Lower leg skin (tissue), 3 donors: ENCODE measurements around the gene LRFN5.

Source experiments
- CTCF ChIP-seq, 3 donors: fragments of 450-650 bp; IDR thresholded peaks; one replicate each; pipeline ENCODE4 v1.5.1; 2016; ENCODE audit warnings: antibody characterized with exemption in 3 of 3, mild to moderate bottlenecking in 3 of 3, moderate library complexity in 2 of 3
- POLR2A ChIP-seq, 2 donors: fragments of 450-650 bp; IDR thresholded peaks; one replicate each; pipeline ENCODE4 v1.6.1; 2016 to 2017; ENCODE audit warnings: antibody characterized with exemption in 2 of 2, mild to moderate bottlenecking in 1 of 2, moderate library complexity in 1 of 2

DNA sequence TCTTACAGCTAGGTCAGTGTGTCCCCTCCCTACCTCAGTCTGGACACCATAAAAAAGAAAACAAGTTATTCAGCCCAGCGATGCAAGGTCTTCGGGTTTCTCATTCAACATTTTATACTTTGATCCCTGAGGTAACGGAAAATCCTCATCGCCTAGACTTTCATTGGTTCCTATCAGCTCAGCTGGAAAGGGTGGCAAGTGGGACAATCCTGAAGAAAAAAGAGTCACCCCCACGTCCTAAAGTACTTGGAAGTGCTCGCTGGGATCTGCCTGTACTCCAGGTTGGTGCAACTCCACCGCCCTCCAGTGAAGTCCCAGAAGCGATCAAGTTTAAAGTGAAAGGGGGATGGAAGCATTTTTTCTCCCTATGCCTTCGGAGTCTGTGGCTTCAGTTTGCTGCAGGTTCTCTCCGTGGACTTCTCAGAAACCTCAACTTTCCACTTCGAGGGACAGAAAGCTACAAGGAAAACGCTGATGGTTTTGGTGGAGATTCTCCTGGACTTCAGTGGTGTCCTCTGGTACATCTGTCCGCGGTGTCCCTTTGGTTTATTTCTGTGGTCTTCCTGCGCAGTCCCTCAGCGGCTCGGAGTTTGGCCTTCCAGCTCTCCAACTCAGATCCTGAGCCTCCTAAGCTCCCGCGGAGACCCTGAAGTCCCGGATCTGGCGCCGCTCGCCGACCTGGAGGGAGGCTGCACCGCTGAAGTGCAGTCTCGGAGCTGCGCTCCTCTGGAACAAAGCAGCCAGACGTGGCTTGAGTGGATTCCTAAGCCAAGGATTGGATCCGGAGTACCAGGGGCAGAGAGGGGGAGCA, 1.8 kb upstream of the LRFN5 start:
- TF ChIP-seq CTCF (IDR thresholded peaks at IDR 0.05) (no peak), POLR2A (IDR thresholded peaks at IDR 0.05) (no peak)
